Parathyroid adenoma (tissue), 2 donors: ENCODE measurements around the gene PNPT1.
A peak's percentile ranks its signal among the peaks of the same experiment; 100 is the strongest.
"Not testable (repeated sequence)": the region's sequence is repeated elsewhere in the genome, so short reads cannot be mapped to it uniquely, and the experiment has no call there.

Experiments
- H2AFZ ChIP-seq: fragments of 300-600 bp; sonication (generic); one replicate; pipeline ENCODE4 v1.7.0; 2017; ENCODE audit warnings: antibody characterized with exemption, mild to moderate bottlenecking
- H3K27ac ChIP-seq: fragments of 300-600 bp; sonication (generic); one replicate; pipeline ENCODE4 v1.7.0; 2017
- H3K27me3 ChIP-seq: fragments of 300-600 bp; sonication (generic); one replicate; pipeline ENCODE4 v1.7.0; 2017; ENCODE audit warnings: low read length; ENCODE audit not compliant: control insufficient read depth, insufficient read depth
- H3K36me3 ChIP-seq: fragments of 300-600 bp; sonication (generic); one replicate; pipeline ENCODE4 v1.7.0; 2017; ENCODE audit warnings: low read length; ENCODE audit not compliant: control insufficient read depth, insufficient read depth
- H3K4me1 ChIP-seq: fragments of 300-600 bp; sonication (generic); one replicate; pipeline ENCODE4 v1.7.0; 2017; ENCODE audit warnings: control low read depth
- H3K4me2 ChIP-seq: fragments of 300-600 bp; sonication (generic); one replicate; pipeline ENCODE4 v1.7.0; 2017; ENCODE audit warnings: low read length
- H3K4me3 ChIP-seq: fragments of 300-600 bp; sonication (generic); one replicate; pipeline ENCODE4 v1.7.0; 2017; ENCODE audit warnings: low read depth, low read length
- H3K79me2 ChIP-seq: fragments of 300-600 bp; sonication (generic); one replicate; pipeline ENCODE4 v1.7.0; 2017; ENCODE audit warnings: control low read depth
- H3K9ac ChIP-seq: fragments of 300-600 bp; sonication (generic); one replicate; pipeline ENCODE4 v1.7.0; 2017; ENCODE audit warnings: mild to moderate bottlenecking
- H3K9me3 ChIP-seq: fragments of 300-600 bp; sonication (generic); one replicate; pipeline ENCODE4 v1.7.0; 2017; ENCODE audit warnings: low read length; ENCODE audit not compliant: control insufficient read depth
- CTCF ChIP-seq: fragments of 300-600 bp; sonication (generic); IDR thresholded peaks from one replicate; pipeline ENCODE4 v1.7.0; 2017; ENCODE audit warnings: antibody characterized with exemption, mild to moderate bottlenecking
- donor health status: primary hyperparathyroidism.

The PNPT1 gene

GRCh38 chr2:55718165-55719008 is 24.7 kb upstream of the PNPT1 start:
- H3K27ac ChIP-seq, result no peak overlapping the region
- H3K79me2 ChIP-seq, result no peaks in the 10 kb centered on the region
- no peak overlapping the region for H3K4me3 ChIP-seq
- no peaks in the 10 kb centered on the region for H3K27me3 ChIP-seq
- no peaks in the 10 kb centered on the region for H3K36me3 ChIP-seq
- H2AFZ ChIP-seq, result no peak overlapping the region
- no peaks in the 10 kb centered on the region for H3K9me3 ChIP-seq
- H3K4me2 ChIP-seq, result no peak overlapping the region
- no peaks in the 10 kb centered on the region for H3K4me1 ChIP-seq
- H3K9ac ChIP-seq, result no peak overlapping the region
- TF ChIP-seq CTCF, result peak; percentile 80

DNA sequence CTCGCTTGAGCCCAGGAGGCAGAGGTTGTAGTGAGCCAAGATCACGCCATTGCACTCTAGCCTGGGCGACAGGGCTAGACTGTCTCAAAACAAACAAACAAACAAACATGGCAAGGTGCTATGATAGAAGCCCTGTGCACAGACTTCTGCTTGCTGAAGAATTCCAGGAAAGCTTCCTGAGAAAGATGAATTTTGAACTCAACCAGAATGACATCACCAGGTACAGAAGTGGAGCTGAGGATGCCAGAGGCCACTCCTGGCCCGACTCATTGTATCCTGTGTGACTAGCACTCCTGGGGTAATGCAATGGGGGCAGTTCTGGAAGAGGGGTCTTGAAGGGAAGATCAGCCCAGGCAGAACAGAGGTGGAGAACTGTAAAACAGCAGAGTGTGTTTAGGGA is 22.0 kb upstream of the PNPT1 start:
- Histone ChIP-seq H3K9me3 (no peaks in the 10 kb centered on the region), H2AFZ (no peak overlapping the region), H3K27me3 (no peaks in the 10 kb centered on the region), H3K79me2 (no peaks in the 10 kb centered on the region), H3K4me3 (no peak overlapping the region), H3K36me3 (no peaks in the 10 kb centered on the region), H3K9ac (no peak overlapping the region), H3K4me1 (no peaks in the 10 kb centered on the region), H3K4me2 (no peak overlapping the region), H3K27ac (no peak overlapping the region)
- TF ChIP-seq CTCF, result no peak

GRCh38 chr2:55715178-55715577 is 21.5 kb upstream of the PNPT1 start:
- H3K4me3 ChIP-seq, H3K79me2 ChIP-seq, H2AFZ ChIP-seq, H3K4me1 ChIP-seq, H3K9ac ChIP-seq, H3K27ac ChIP-seq, H3K9me3 ChIP-seq, H3K27me3 ChIP-seq, H3K4me2 ChIP-seq, H3K36me3 ChIP-seq: not testable (repeated sequence)

- H3K4me2 ChIP-seq, result no peak overlapping the region
- H3K36me3 ChIP-seq, result no peaks in the 10 kb centered on the region
- no peak overlapping the region for H3K4me3 ChIP-seq
- no peak for TF ChIP-seq CTCF
- H3K4me1 ChIP-seq, result no peaks in the 10 kb centered on the region
- no peaks in the 10 kb centered on the region for H3K9me3 ChIP-seq
- H3K27me3 ChIP-seq, result no peaks in the 10 kb centered on the region
- H3K79me2 ChIP-seq, result no peaks in the 10 kb centered on the region
- H2AFZ ChIP-seq, result no peak overlapping the region
- no peak overlapping the region for H3K9ac ChIP-seq
- no peak overlapping the region for H3K27ac ChIP-seq
Measured at GRCh38 chr2:55712477-55713060, 18.9 kb upstream of the PNPT1 start.

GRCh38 chr2:55710025-55710424 is 16.4 kb upstream of the PNPT1 start:
- Histone ChIP-seq H3K9me3 (no peaks in the 10 kb centered on the region), H3K9ac (no peak overlapping the region), H3K4me2 (no peak overlapping the region), H3K79me2 (no peaks in the 10 kb centered on the region), H3K36me3 (no peaks in the 10 kb centered on the region), H3K4me1 (no peaks in the 10 kb centered on the region), H2AFZ (no peak overlapping the region), H3K4me3 (no peak overlapping the region), H3K27me3 (no peaks in the 10 kb centered on the region), H3K27ac (no peak overlapping the region)
- no peak for TF ChIP-seq CTCF
